Lung microvascular endothelial cell (primary cell): ENCODE data around the gene MSI1. TPM values are rescaled to one million over a fixed set of nuclear protein-coding genes. Genes with fewer than 3 reads are reported as not detected.

Experiments
- DNase-seq, 2 donors: peaks; one replicate each; pipeline versions ENCODE4 v3.0.0 to v3.0.0-alpha.2; 2010; ENCODE audit warnings: low read depth in 2 of 2
- total RNA-seq: library from RNA; depleted of rRNA; stranded (reverse); fragments of >200 nt; gene quantifications from 2 replicates; pipeline ENCODE4 v1.2.1, GENCODE V29; 2014

The MSI1 gene
- total RNA-seq = not detected in 2 replicates

DNA sequence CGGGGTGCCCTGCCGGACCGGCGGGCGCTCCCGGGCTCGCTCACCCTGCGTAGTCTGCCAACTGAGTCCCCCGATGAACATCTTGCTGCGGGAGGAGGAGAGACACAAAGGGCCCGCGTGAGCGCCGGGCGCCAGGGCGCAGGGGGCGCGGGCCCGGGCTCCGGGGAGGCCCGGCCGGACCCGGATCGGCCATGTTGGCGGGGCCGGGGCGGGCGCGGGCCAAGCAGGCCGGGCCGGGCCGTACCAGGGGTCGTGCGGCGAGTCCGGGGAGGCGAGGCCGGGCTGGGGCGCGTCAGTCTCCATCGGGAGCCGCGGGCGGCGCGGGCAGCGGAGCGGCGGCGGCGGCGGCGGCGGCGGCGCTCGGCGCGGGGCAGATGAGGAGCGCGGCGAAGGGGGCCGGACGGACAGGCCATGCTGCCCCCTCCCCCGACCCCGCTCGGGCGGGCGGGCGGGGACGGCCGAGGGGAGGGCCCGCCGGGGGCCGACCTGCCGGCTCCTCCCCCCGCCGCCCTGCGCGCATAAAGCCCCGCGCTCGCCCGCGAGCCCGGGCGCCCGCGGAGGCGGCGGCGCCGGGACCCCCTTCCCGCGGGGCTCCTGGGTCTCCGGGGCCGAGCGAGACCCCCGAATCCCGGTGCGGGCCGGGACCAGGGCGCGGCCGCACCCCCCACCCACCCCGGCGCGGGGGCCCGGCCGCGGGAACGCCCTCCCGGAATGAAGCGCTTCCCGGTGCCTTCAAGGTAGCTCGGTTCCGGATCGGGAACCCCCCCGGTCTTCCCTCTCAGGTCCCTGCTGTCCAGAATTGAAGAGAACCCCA, at the start of gene MSI1:
TSS of gene MSI1 (minus strand) at position 376 of the 814 bp plus-strand sequence. CDS start at position 303, 73 bp downstream.
- DNase-seq = no peak

DNA sequence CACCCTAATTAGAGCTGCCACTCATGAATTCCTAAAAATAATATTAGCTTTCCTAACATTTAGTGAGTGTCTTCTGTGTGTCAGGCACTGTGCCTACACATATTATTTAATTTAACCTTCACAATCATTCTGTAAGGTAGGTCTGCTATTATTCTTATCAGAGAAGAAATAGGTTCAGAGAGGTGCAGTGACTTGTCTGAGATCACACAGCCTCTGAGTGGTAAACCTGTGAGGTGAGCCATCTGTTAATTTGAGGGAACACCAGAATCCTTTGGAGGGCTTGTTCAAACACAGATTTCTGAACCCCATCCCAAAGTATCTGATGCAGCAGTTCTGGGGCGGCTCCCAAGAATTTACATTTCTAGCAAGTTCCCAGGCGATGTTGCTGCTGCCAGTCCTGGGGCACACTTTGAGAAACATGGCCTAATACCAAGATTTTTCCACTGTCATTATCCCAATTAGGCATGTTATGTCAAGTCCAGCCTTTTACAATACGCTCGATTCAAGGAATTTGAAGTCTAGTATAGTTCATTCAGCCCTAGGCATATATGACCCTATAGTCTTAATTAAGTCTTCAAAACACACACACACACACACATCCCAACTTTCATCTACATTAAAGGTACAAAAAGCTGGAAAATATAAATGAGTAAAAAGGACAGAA, 49.1 kb upstream of the MSI1 start:
- DNase-seq = no peak

- DNase-seq = no peak
Observed at GRCh38 chr12:120416490-120417216, 47.7 kb upstream of the MSI1 start.

GRCh38 chr12:120413901-120414695, 45.1 kb upstream of the MSI1 start:
- no peak for DNase-seq

DNA sequence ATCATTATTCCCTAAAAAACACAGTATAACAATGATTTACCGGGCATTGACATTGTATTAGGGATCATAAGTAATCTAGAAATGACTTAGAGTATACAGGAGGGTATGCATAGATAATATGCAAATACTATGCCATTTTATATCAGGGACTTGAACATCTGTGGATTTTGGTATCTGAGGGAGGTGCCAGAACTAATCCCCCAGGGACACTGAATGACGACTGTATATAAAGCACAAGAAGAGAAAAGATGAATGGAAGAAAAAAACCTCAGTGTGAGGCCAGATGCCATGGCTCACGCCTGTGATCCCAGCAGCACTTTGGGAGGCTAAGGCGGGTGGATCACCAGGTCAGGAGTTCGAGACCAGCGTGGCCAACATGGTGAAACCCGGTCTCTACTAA, 43.5 kb upstream of the MSI1 start:
- no peak for DNase-seq

GRCh38 chr12:120408771-120409170, 39.8 kb upstream of the MSI1 start:
- no peak for DNase-seq

GRCh38 chr12:120406553-120406952, 37.6 kb upstream of the MSI1 start:
- no peak for DNase-seq

DNA sequence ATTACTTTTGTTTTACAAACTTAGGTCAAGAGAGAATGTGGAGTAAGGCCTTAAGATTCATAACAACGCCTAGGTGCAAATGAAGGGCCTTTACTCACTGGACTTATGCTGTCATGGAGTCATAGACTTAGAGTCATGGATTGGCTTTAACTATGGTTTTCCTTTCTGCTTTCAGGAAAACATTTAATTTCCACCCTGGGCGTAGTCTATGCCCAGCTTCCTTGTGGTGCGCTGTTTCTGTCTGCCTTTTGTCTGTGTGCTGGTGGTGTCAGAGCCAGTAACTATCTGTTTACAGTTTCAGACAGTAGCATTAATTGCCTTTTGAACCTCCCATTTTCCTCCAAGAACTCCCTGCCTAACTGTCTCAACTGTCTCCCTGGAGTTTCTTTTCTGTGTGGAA, 37.1 kb upstream of the MSI1 start:
- DNase-seq = peak; percentile 7 to 45

DNA sequence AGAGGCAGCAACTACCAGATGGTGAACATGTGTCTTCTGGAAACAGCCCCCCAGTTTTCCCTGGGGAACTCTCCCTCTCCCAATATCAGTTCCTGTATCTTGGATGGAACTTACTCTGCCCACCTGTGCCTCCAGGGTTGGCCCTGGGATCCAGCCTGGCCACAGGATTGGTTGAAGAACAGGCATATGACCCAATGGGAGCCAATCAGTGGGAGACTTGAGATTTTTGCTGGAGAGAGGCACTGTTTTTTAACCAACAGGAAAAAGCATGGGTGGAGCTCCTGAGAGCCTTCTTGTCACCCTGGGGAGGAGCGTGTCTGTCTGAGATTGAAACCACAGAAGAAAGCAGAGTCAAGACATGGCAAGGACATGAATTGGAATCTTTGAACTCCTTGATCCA, 35.3 kb upstream of the MSI1 start:
- DNase-seq = no peak

DNA sequence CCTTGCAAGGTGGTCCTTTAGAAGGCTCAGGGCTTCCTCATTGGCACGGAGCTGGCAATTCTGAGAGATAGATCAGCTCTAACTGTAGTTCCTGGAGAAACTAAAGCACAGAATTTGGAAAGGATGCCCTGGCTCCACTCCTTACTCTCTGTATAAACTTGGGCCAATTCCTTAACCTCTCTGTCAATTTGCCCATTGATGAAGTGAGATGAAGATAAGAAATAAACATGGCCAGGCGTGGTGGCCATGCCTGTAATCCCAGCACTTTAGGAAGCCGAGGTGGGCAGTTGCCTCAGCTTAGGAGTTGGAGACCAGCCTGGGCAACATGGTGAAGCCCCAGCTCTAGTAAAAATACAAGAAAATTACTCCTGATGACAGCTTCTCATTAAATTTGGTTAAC, 34.9 kb upstream of the MSI1 start:
- DNase-seq = no peak

DNA sequence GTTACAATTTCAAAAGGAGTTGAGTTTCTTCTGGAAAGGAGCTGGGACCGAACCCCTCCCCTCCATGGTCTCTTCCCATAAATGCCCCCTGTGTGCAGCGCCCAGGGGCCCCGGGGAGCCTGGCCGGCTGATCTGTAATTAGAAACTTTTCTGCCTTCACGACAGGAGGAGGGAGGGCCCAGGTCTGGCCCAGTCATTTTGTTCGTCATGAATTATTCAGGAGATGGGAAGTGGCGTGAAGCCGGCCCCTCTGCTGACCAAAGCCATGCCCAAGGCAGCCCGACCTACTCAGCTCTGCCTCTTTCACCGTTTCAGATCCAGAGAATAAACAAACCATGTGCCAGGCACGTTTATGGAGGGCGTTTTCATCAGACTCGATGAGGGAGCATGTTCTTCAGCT, 33.3 kb upstream of the MSI1 start:
- DNase-seq = no peak

GRCh38 chr12:120399531-120399930, 30.6 kb upstream of the MSI1 start:
- DNase-seq = no peak

DNA sequence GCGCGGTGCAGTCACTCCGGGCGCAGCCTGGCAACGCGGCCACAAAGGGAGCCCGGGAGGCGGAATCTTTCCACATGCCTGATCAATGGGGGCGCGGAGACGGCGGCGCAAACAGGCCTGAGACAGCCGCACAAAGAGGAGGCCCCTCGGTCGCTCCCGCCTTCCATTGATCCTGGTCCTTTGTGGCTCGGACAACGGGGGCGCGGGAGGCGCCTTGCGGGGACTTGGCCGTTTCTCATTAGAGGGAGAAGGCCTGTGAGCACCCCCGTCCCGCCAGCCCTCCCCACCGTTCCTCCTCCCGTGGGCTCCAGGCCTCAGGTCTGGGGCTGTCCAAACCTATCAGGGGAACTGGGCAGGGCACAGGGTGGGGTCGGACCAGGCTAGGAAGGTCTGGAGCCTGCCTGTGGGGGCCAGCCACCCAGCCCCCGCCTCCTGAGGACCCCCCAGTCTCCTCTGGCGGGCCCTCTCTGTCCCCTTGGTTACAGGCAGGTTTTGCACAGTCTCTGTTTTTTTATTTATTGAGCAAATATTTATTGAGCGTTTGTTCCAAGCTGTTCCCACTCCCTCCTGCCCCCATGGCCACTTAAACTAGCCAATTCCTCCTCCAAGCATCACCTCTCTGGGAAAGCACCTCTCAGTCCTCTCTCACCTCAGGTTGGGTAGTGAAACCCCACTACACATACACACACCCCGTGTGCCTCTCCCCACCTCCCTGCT, 29.0 kb upstream of the MSI1 start:
- no peak for DNase-seq

GRCh38 chr12:120394483-120395367, 25.8 kb upstream of the MSI1 start:
- DNase-seq = no peak

- DNase-seq = no peak
Observed at GRCh38 chr12:120390540-120391120, 21.7 kb upstream of the MSI1 start.

GRCh38 chr12:120388691-120389481, 19.9 kb upstream of the MSI1 start:
- no peak for DNase-seq

- DNase-seq = no peak
Observed at GRCh38 chr12:120381752-120382419, 12.9 kb upstream of the MSI1 start.

GRCh38 chr12:120378036-120378435, 9.1 kb upstream of the MSI1 start:
- peak in 1 of 2 donors; percentile 16 for DNase-seq
